AG09319 (cell line): Measurements from ENCODE around the gene PLPP7.

Experiments used
- DNase-seq: peaks from one replicate; pipeline ENCODE4 v3.0.0-alpha.2; 2010; ENCODE audit warnings: low read depth; ENCODE audit errors: extremely low read depth
- CTCF ChIP-seq: IDR thresholded peaks from 2 replicates; pipeline ENCODE4 v1.5.1; 2011; ENCODE audit warnings: low read depth, mild to moderate bottlenecking, inconsistent platforms, low read length, moderate library complexity

PLPP7 gene

GRCh38 chr9:131287359-131287758, 2.2 kb upstream of the PLPP7 start:
- TF ChIP-seq CTCF = no peak
- no peak for DNase-seq

- TF ChIP-seq CTCF = no peak
- no peak for DNase-seq
Measured at GRCh38 chr9:131288217-131288616, 1.3 kb upstream of the PLPP7 start.

- no peak for TF ChIP-seq CTCF
- DNase-seq = no peak
Measured at GRCh38 chr9:131290036-131290766, 678 bp downstream of the PLPP7 start.

GRCh38 chr9:131290767-131291370, 1.3 kb downstream of the PLPP7 start:
- no peak for TF ChIP-seq CTCF
- DNase-seq = no peak

- TF ChIP-seq CTCF = no peak
- DNase-seq = no peak
Measured at GRCh38 chr9:131291795-131292315, 2.3 kb downstream of the PLPP7 start.

- TF ChIP-seq CTCF = no peak
- no peak for DNase-seq
Measured at GRCh38 chr9:131292937-131293336, 3.4 kb downstream of the PLPP7 start.

- TF ChIP-seq CTCF = no peak
- DNase-seq = no peak
Measured at GRCh38 chr9:131296460-131296859, 6.9 kb downstream of the PLPP7 start.
